AG09319 (cell line): ENCODE measurements around the gene DLG1.
"Not testable (repeated sequence)": the region's sequence is repeated elsewhere in the genome, so short reads cannot be mapped to it uniquely, and the experiment has no call there.

Source experiments
- DNase-seq: peaks from one replicate; pipeline ENCODE4 v3.0.0-alpha.2; 2010; ENCODE audit warnings: low read depth; ENCODE audit errors: extremely low read depth
- CTCF ChIP-seq: IDR thresholded peaks from 2 replicates; pipeline ENCODE4 v1.5.1; 2011; ENCODE audit warnings: low read depth, mild to moderate bottlenecking, inconsistent platforms, low read length, moderate library complexity

The DLG1 gene

DNA sequence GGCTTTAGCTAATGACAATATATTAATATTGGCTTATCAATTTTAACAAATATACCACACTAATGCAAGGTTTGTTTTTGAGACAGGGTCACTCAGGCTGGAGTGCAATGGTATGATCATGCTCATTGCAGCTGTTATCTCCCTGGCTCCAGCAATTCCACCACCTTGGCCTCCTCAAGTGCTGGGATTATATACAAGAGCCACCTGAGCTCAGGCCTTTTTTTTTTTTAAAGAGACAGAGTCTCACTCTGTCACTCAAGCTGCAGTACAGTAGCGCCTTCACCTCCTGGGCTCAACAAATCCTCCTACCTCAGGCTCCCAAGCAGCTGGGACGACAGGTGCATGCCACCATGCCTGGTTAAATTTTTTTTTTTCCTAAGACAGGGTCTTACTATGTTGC lies 11.7 kb downstream of the DLG1 start:
- no peak for DNase-seq
- TF ChIP-seq CTCF: no peak

GRCh38 chr3:197285557-197285956 lies 12.9 kb downstream of the DLG1 start:
- no peak for TF ChIP-seq CTCF

GRCh38 chr3:197283045-197283444 lies 15.4 kb downstream of the DLG1 start:
- no peak for TF ChIP-seq CTCF
- no peak for DNase-seq

More at GRCh38 chr3:197285557-197285956, 12.9 kb downstream of the DLG1 start:
- no peak for DNase-seq

DNA sequence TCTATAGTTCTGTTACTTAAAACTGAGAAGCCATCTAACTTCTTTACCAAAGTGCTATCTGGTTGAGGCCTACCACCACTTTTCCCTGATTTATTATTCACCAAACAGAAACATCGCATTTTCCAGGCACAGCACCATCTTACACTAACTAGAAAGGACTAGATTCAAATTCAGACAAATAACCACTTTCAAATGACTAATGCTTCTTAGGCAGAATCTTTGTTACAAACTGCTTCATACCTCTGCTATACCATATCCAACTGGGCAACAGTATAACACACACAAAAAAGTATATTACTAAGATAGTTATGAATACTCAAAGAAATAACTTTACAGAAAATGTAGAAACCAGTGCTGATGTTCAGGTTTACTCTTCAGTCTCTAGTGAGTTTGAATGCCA lies 16.6 kb downstream of the DLG1 start:
- no peak for TF ChIP-seq CTCF
- no peak for DNase-seq

DNA sequence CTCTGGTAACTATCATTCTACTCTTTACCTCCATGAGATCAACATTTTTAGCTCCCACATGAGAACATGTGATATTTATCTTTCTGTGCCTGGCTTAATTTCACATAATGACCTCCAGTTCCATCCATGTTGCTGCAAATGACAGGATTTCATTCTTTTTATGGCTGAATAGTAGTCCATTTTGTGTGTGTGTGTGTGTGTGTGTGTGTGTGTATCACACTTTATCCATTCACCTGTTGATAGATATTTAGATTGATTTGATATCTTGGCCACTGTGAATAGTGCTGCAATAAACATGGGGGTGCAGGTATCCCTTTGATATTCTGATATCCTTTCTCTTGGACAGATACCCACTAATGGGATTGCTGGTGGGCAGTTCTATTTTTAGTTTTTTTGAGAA lies 18.3 kb downstream of the DLG1 start:
- DNase-seq: no peak
- no peak for TF ChIP-seq CTCF

DNA sequence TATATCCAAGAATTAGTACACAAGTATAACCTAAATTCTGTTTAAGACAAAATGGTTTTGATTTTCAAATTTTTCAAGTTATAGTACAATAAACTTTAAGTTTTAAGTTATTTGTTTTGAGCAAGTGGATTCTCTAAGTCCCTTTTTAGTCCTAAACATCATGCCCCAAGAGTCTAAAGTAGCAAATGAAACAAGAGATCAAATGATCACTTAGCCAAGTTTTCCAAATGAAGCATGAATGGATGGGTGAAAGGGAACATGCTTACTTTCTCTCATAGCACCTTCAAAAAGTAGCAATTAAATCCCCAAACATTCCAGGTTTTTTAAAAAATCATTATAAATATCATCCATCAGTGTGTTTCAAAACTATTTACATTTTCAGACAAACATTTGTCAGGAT lies 19.5 kb downstream of the DLG1 start:
- no peak for DNase-seq
- no peak for TF ChIP-seq CTCF

GRCh38 chr3:197276808-197277207 lies 21.6 kb downstream of the DLG1 start:
- not testable (repeated sequence) for DNase-seq

GRCh38 chr3:197270558-197271317 lies 27.7 kb downstream of the DLG1 start:
- TF ChIP-seq CTCF: no peak
- no peak for DNase-seq
